Measurements from ENCODE around the gene PLXNA4. TPM values are rescaled to one million over a fixed set of nuclear protein-coding genes. Genes with fewer than 3 reads are reported as not detected.

PLXNA4 gene
- total RNA-seq, 2 experiments from 2014 or later: 0.75 to 0.85 TPM

DNA sequence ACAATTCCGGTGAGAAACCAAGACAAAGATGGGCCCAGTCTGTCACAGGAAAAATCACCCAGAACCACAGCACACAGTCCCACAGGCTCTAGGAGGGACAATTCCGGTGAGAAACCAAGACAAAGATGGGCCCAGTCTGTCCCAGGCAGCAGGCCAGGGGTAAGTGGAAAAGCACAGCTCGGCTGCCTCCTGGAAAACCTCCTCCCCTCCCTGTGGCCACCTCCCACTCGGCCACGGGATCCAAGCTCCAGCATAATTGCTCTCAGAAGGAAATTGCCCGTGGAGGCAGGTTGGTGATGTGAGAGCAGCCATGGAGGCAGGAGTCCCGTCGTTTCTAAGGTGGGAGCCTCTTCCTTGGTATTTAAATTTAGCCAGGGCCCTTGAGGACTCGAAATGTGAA, 95.7 kb downstream of the PLXNA4 start:
- no peak overlapping the region for H3K27ac ChIP-seq (ENCODE audit: low read depth in 1 of 2, low read length in 2 of 2)
- peaks cover 0 to 3% of the 10 kb centered on the region in 2 experiments for H3K27me3 ChIP-seq (ENCODE audit: control insufficient read depth in 1 of 2, insufficient read depth in 2 of 2, low read length in 2 of 2)
- Mint-ChIP-seq H3K4me3 (no peak overlapping the region), H3K4me1 (ENCODE audit: low read depth) (peaks cover 19% of the 10 kb centered on the region), H3K9me3 (no peaks in the 10 kb centered on the region), H3K27me3 (peaks cover 4% of the 10 kb centered on the region), H3K27ac (no peak overlapping the region), H3K36me3 (ENCODE audit: low read depth) (no peaks in the 10 kb centered on the region)
- no peak for DNase-seq
- TF ChIP-seq, protein P1, sequence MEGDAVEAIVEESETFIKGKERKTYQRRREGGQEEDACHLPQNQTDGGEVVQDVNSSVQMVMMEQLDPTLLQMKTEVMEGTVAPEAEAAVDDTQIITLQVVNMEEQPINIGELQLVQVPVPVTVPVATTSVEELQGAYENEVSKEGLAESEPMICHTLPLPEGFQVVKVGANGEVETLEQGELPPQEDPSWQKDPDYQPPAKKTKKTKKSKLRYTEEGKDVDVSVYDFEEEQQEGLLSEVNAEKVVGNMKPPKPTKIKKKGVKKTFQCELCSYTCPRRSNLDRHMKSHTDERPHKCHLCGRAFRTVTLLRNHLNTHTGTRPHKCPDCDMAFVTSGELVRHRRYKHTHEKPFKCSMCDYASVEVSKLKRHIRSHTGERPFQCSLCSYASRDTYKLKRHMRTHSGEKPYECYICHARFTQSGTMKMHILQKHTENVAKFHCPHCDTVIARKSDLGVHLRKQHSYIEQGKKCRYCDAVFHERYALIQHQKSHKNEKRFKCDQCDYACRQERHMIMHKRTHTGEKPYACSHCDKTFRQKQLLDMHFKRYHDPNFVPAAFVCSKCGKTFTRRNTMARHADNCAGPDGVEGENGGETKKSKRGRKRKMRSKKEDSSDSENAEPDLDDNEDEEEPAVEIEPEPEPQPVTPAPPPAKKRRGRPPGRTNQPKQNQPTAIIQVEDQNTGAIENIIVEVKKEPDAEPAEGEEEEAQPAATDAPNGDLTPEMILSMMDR (IDR thresholded peaks at IDR 0.05): no peak
- H3K4me1 ChIP-seq (ENCODE audit: insufficient read depth, low read length): peaks cover 8% of the 10 kb centered on the region
- POLR2A ChIA-PET: no interaction called here
- H3K9me3 ChIP-seq (ENCODE audit: control insufficient read depth in 1 of 2, insufficient read depth in 1 of 2, low read length in 2 of 2): no peaks in the 10 kb centered on the region
- no peak overlapping the region for H3K4me3 ChIP-seq (ENCODE audit: low read length)
- ATAC-seq (ENCODE audit: poor library complexity): no peak
- intact Hi-C loops (cut with DNase I, micrococcal nuclease): loop anchor here (5.0 to 10.0 kb wide), 2 partner anchors 53 to 64 kb away; no protein-coding TSS in a partner anchor
- CTCF ChIA-PET: no interaction called here
- no peaks in the 10 kb centered on the region for H3K36me3 ChIP-seq (ENCODE audit: insufficient read depth, low read length)

DNA sequence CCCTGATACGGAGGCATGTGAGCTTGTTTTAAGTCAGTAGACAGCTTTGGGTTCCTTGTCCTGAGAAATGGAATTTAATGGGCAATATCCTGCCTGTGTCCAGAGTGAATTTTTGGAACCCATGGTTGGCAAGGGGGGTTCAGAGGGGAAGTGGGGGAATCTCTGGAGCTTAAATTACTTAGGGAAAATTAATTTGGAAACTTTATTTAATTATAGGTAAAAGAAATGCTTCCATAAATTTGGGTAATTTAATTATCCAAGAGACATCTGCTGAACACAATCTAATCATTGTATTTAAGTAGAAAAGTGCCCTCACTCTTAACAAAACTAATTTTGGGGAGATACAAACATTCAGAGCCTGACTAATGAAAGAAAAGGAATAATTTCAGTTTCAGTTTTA, 99.7 kb downstream of the PLXNA4 start:
- Histone ChIP-seq H3K27me3 (ENCODE audit: control insufficient read depth in 1 of 2, insufficient read depth in 2 of 2, low read length in 2 of 2) (peaks cover 0 to 7% of the 10 kb centered on the region in 2 experiments), H3K4me1 (ENCODE audit: insufficient read depth, low read length) (peaks cover 8% of the 10 kb centered on the region), H3K36me3 (ENCODE audit: insufficient read depth, low read length) (no peaks in the 10 kb centered on the region), H3K27ac (ENCODE audit: low read depth in 1 of 2, low read length in 2 of 2) (no peak overlapping the region), H3K9me3 (ENCODE audit: control insufficient read depth in 1 of 2, insufficient read depth in 1 of 2, low read length in 2 of 2) (peaks cover 0 to 6% of the 10 kb centered on the region in 2 experiments), H3K4me3 (ENCODE audit: low read length) (no peak overlapping the region)
- DNase-seq: no peak
- ATAC-seq (ENCODE audit: poor library complexity): no peak
- intact Hi-C loops (cut with DNase I, micrococcal nuclease): no loop called here
- H3K9me3 Mint-ChIP-seq: no peaks in the 10 kb centered on the region
- H3K4me1 Mint-ChIP-seq (ENCODE audit: low read depth): peaks cover 22% of the 10 kb centered on the region
- peaks cover 17% of the 10 kb centered on the region for H3K27me3 Mint-ChIP-seq
- TF ChIP-seq, protein P1 (IDR thresholded peaks at IDR 0.05): no peak
- no peak overlapping the region for H3K27ac Mint-ChIP-seq
- H3K4me3 Mint-ChIP-seq: no peak overlapping the region
- H3K36me3 Mint-ChIP-seq (ENCODE audit: low read depth): no peaks in the 10 kb centered on the region
- POLR2A ChIA-PET: no interaction called here
- CTCF ChIA-PET: no interaction called here

DNA sequence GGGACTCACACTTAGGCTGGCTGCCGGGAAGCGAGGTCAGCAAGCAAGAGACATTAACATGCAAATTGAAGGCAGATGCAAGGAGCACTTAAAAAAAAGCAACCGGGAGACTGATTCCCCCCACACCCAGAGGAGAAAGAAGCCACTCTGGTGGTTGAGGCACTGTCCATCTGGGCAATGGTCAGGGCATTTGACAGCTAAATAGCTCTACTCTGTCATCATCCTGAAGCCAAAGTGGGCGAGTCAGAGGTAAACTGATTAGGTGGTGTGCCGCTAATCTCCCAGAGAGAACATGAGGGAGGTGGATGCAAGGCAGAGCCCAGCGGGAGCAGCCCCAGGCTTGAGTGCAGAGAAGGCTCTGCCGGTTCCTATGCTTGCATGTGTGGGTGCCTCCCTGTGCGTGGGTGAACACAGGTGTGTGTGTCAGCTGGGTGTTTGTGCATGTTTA, 100.6 kb downstream of the PLXNA4 start:
- intact Hi-C loops (cut with DNase I, micrococcal nuclease): no loop called here
- H3K4me3 Mint-ChIP-seq: no peak overlapping the region
- H3K27me3 ChIP-seq (ENCODE audit: control insufficient read depth in 1 of 2, insufficient read depth in 2 of 2, low read length in 2 of 2): peaks cover 0 to 7% of the 10 kb centered on the region in 2 experiments
- no peaks in the 10 kb centered on the region for H3K36me3 ChIP-seq (ENCODE audit: insufficient read depth, low read length)
- CTCF ChIA-PET: interaction anchor here (2.4 kb wide), 1 partner anchor 82 kb away, joined by 6 read pairs; no protein-coding TSS in a partner anchor
- POLR2A ChIA-PET: no interaction called here
- DNase-seq (no peak), ATAC-seq (ENCODE audit: poor library complexity) (no peak)
- H3K27ac Mint-ChIP-seq: no peak overlapping the region
- H3K4me3 ChIP-seq (ENCODE audit: low read length): no peak overlapping the region
- no peak overlapping the region for H3K27ac ChIP-seq (ENCODE audit: low read depth in 1 of 2, low read length in 2 of 2)
- no peaks in the 10 kb centered on the region for H3K9me3 Mint-ChIP-seq
- no peaks in the 10 kb centered on the region for H3K36me3 Mint-ChIP-seq (ENCODE audit: low read depth)
- H3K27me3 Mint-ChIP-seq: peaks cover 25% of the 10 kb centered on the region
- H3K9me3 ChIP-seq (ENCODE audit: control insufficient read depth in 1 of 2, insufficient read depth in 1 of 2, low read length in 2 of 2): peaks cover 0 to 6% of the 10 kb centered on the region in 2 experiments
- peaks cover 22% of the 10 kb centered on the region for H3K4me1 Mint-ChIP-seq (ENCODE audit: low read depth)
- TF ChIP-seq, protein P1 (IDR thresholded peaks at IDR 0.05): no peak
- peaks cover 8% of the 10 kb centered on the region for H3K4me1 ChIP-seq (ENCODE audit: insufficient read depth, low read length)

Measured in CD4-positive, alpha-beta T cell (primary cell).